B cell (primary cell): Measurements from ENCODE around the gene PNCK. TPM values are rescaled to one million over a fixed set of nuclear protein-coding genes. Genes with fewer than 3 reads are reported as not detected.

Experiments used
- ATAC-seq: fragments of 200-7000 bp; cut with Tn5 transposase; one replicate; pipeline ENCODE4 v1.10.0; 2021; ENCODE audit warnings: low read depth, mild to moderate bottlenecking, moderate number of reproducible peaks, moderate library complexity
- CTCF ChIA-PET: fragments of 350-600 bp; sonication (Branson Sonifier 250); formaldehyde crosslinking; loops from one replicate; lab custom pipeline; 2021; ENCODE audit warnings: antibody characterized with exemption, inconsistent platforms; lab: Charles Lee
- POLR2A ChIA-PET: fragments of 350-600 bp; sonication (Branson Sonifier 250); formaldehyde crosslinking; loops from one replicate; lab custom pipeline; 2021; ENCODE audit warnings: antibody characterized with exemption; lab: Charles Lee
- DNase-seq: peaks from one replicate; pipeline ENCODE4 v3.0.0; 2013
- H2AFZ ChIP-seq: 2 replicates; pipeline ENCODE4 v1.6.1; 2012; ENCODE audit warnings: mild to moderate bottlenecking, low read depth, low read length; ENCODE audit not compliant: insufficient read depth, poor library complexity, severe bottlenecking
- H3K27ac ChIP-seq, 2 donors: 1 replicate in 1 of 2; 2 replicates in 1 of 2; pipeline ENCODE4 v1.5.1; 2012 to 2013; ENCODE audit warnings: low read length in 2 of 2, mild to moderate bottlenecking in 2 of 2, moderate library complexity in 1 of 2
- H3K27me3 ChIP-seq, 4 experiments: fragments of 200-600 bp in 1 of 4; sonication (generic) in 1 of 4; replicated peaks in 1 of 4; 1 replicate in 2 of 4; 2 replicates in 2 of 4; pipeline versions ENCODE4 v1.6.1 to v1.7.0; 2013 to 2016; ENCODE audit warnings: low read length in 3 of 4, mild to moderate bottlenecking in 2 of 4, mixed read lengths in 1 of 4, moderate library complexity in 1 of 4; ENCODE audit not compliant: insufficient read depth in 4 of 4, control insufficient read depth in 3 of 4; ENCODE audit errors: control extremely low read depth in 1 of 4
- H3K36me3 ChIP-seq, 2 experiments: replicated peaks in 1 of 2; 1 replicate in 1 of 2; 2 replicates in 1 of 2; pipeline versions ENCODE4 v1.6.1 to v1.7.1; 2013; ENCODE audit warnings: low read length in 1 of 2; ENCODE audit not compliant: insufficient read depth in 2 of 2, control insufficient read depth in 1 of 2; ENCODE audit errors: control extremely low read depth in 1 of 2, extremely low read depth in 1 of 2
- H3K4me1 ChIP-seq, 2 donors: fragments of 200-600 bp in 1 of 2; sonication (generic) in 1 of 2; 1 replicate in 1 of 2; 2 replicates in 1 of 2; pipeline versions ENCODE4 v1.5.1 to v1.6.1; 2013 to 2017; ENCODE audit warnings: low read length in 2 of 2; ENCODE audit not compliant: control insufficient read depth in 2 of 2, insufficient read depth in 2 of 2
- H3K4me2 ChIP-seq: replicated peaks from 2 replicates; pipeline ENCODE3; 2012; ENCODE audit warnings: mild to moderate bottlenecking, low read depth, low read length; ENCODE audit not compliant: poor library complexity, severe bottlenecking
- H3K4me3 ChIP-seq, 5 experiments: fragments of 200-600 bp in 1 of 5; sonication (generic) in 1 of 5; 1 replicate in 3 of 5; 2 replicates in 2 of 5; pipeline versions ENCODE4 v1.5.1 to v1.7.0; 2011 to 2016; ENCODE audit warnings: low read length in 4 of 5, mild to moderate bottlenecking in 4 of 5, low read depth in 2 of 5, control low read depth in 1 of 5, moderate library complexity in 1 of 5; ENCODE audit not compliant: insufficient read depth in 1 of 5; ENCODE audit errors: control extremely low read depth in 1 of 5, extremely low read depth in 1 of 5
- H3K79me2 ChIP-seq: fragments of 200-600 bp; sonication (generic); one replicate; pipeline ENCODE4 v1.6.0; 2016; ENCODE audit warnings: low read length; ENCODE audit not compliant: control insufficient read depth, insufficient read depth
- H3K9ac ChIP-seq: fragments of 200-600 bp; sonication (generic); 2 replicates; pipeline ENCODE4 v1.6.1; 2017; ENCODE audit warnings: mild to moderate bottlenecking, low read length, moderate library complexity
- H3K9me3 ChIP-seq, 3 donors: one replicate each; pipeline versions ENCODE4 v1.6.1 to v1.7.1; 2013; ENCODE audit warnings: low read length in 2 of 3; ENCODE audit not compliant: control insufficient read depth in 2 of 3, insufficient read depth in 1 of 3; ENCODE audit errors: control extremely low read depth in 1 of 3
- H4K20me1 ChIP-seq: 2 replicates; pipeline ENCODE4 v1.6.0; 2012; ENCODE audit warnings: mild to moderate bottlenecking, low read length; ENCODE audit not compliant: insufficient read depth, control insufficient read depth, poor library complexity, severe bottlenecking
- H3K27ac Mint-ChIP-seq: one replicate; pipeline ENCODE4 v1.8.0; 2021; ENCODE audit warnings: mixed read lengths
- H3K27me3 Mint-ChIP-seq: one replicate; pipeline ENCODE4 v1.8.0; 2021; ENCODE audit warnings: mixed read lengths
- H3K4me1 Mint-ChIP-seq: one replicate; pipeline ENCODE4 v1.8.0; 2021; ENCODE audit warnings: mixed read lengths
- H3K4me3 Mint-ChIP-seq: one replicate; pipeline ENCODE4 v1.8.0; 2021; ENCODE audit warnings: mixed read lengths
- H3K9me3 Mint-ChIP-seq: one replicate; pipeline ENCODE4 v1.8.0; 2022; ENCODE audit warnings: mixed read lengths; ENCODE audit not compliant: insufficient read depth
- EZH2 ChIP-seq: IDR thresholded peaks from 2 replicates; pipeline ENCODE4 v1.6.1; 2012; ENCODE audit warnings: borderline replicate concordance, low read depth, mild to moderate bottlenecking, moderate library complexity, low read length; ENCODE audit not compliant: insufficient read depth, poor library complexity, severe bottlenecking
- WGBS: methylation state at CpG from one replicate; pipeline ENCODE4 v1.1.5; 2013; ENCODE audit warnings: missing lambda C conversion rate; ENCODE audit not compliant: insufficient coverage; 5-methylcytosine and 5-hydroxymethylcytosine counted together
- intact Hi-C: fragments of 100-400 bp; cut with micrococcal nuclease; formaldehyde crosslinking; loops from one replicate; pipeline ENCODE4 v1.10.0; 2022
- polyA plus RNA-seq: library from polyadenylated mRNA; depleted of rRNA; stranded (reverse); fragments of >200 nt; gene quantifications from 2 replicates; pipeline ENCODE4 v1.2.3, GENCODE V29; 2012
- total RNA-seq, 2 donors: library from RNA; stranded (reverse); fragments of 120-200 nt in 1 of 2; gene quantifications; 1 replicate in 1 of 2; 2 replicates in 1 of 2; pipeline versions ENCODE4 v1.2.3 to v1.2.4, GENCODE V29; 2013 to 2022
- TF ChIP-seq, protein P1 (sequence below): fragments of 200-600 bp; IDR thresholded peaks from one replicate; pipeline ENCODE4 v1.8.0; 2022; ENCODE audit warnings: antibody characterized with exemption, mild to moderate bottlenecking

Gene PNCK
- total and polyA plus RNA-seq, 2 donors (not counting 1 experiment from before 2014, with no cell fraction given) = 0.99 TPM; not detected in 1

DNA sequence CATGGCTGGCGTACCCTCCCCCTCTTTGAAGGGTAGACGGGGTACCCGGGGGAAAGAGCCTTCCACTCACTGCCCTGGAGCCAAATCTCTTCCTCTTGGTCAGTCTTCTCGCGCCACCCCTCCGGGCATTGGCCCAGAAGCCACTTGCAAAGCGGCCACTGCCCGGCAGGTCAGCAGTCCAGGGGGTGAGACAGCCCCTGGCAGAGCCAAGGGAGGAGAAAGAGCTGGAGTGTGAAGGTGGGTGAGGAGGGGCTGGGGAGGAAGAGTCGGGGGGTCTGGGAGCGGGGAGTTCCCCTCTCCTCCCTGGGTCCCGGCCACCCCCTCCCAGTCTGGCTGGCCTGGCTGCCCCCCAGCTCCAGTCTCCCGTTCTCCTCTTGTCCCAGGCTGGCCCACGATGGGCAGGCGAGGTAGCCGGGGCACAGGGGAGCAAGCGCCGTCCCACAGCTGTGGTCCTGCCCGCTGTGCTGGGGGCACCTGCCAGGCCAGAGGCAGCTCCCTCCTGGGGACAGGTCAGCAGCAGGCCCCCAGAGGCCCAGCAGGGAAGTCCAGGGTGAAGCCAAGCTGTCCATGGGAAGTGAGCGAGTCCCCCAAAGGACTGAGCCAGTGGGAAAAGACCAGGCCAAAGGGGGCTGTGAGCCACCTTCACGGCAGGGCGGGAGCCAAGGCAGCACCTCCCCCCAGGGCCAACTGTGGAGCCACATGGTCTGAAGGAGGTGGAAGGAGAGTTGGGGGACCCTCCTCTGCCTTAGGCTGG is 48.2 kb downstream of the PNCK start:
- Histone ChIP-seq H2AFZ (no peak overlapping the region), H3K27me3 (peaks cover 0 to 6% (median 0%) of the 10 kb centered on the region in 4 experiments), H3K36me3 (no peaks in the 10 kb centered on the region), H4K20me1 (no peaks in the 10 kb centered on the region), H3K4me1 (no peaks in the 10 kb centered on the region), H3K27ac (no peak overlapping the region), H3K4me3 (no peak overlapping the region), H3K9ac (no peak overlapping the region), H3K79me2 (no peaks in the 10 kb centered on the region), H3K4me2 (no peak overlapping the region), H3K9me3 (no peaks in the 10 kb centered on the region)
- H3K9me3 Mint-ChIP-seq = no peaks in the 10 kb centered on the region
- 97% methylated on average over 10 of the region's 21 CpGs for WGBS
- POLR2A ChIA-PET = no interaction called here
- no peak overlapping the region for H3K27ac Mint-ChIP-seq
- no peak for DNase-seq
- intact Hi-C loops = no loop called here
- CTCF ChIA-PET = no interaction called here
- TF ChIP-seq EZH2 = no peak
- TF ChIP-seq, protein P1, sequence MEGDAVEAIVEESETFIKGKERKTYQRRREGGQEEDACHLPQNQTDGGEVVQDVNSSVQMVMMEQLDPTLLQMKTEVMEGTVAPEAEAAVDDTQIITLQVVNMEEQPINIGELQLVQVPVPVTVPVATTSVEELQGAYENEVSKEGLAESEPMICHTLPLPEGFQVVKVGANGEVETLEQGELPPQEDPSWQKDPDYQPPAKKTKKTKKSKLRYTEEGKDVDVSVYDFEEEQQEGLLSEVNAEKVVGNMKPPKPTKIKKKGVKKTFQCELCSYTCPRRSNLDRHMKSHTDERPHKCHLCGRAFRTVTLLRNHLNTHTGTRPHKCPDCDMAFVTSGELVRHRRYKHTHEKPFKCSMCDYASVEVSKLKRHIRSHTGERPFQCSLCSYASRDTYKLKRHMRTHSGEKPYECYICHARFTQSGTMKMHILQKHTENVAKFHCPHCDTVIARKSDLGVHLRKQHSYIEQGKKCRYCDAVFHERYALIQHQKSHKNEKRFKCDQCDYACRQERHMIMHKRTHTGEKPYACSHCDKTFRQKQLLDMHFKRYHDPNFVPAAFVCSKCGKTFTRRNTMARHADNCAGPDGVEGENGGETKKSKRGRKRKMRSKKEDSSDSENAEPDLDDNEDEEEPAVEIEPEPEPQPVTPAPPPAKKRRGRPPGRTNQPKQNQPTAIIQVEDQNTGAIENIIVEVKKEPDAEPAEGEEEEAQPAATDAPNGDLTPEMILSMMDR = no peak
- H3K27me3 Mint-ChIP-seq = peaks cover 10% of the 10 kb centered on the region
- H3K4me3 Mint-ChIP-seq = no peak overlapping the region
- no peaks in the 10 kb centered on the region for H3K4me1 Mint-ChIP-seq
- no peak for ATAC-seq
